Kidney (tissue), 14 donors: Measurements from ENCODE around the gene OBSCN. TPM values are rescaled to one million over a fixed set of nuclear protein-coding genes. Genes with fewer than 3 reads are reported as not detected.

ENCODE experiments used
- DNase-seq, 5 donors: peaks; one replicate each; pipeline ENCODE4 v3.0.0-alpha.2; 2013 to 2020
- FAIRE-seq: peaks from 2 replicates; lab custom pipeline; 2012; peaks lifted over from hg19 to GRCh38; lab: Jason Lieb, UNC
- H3K27ac ChIP-seq, 2 donors: one replicate each; pipeline ENCODE4 v1.7.0; 2013; ENCODE audit warnings: low read depth in 2 of 2, low read length in 2 of 2, inconsistent platforms in 1 of 2
- H3K27me3 ChIP-seq: one replicate; pipeline ENCODE4 v1.7.1; 2013; ENCODE audit warnings: low read length, inconsistent platforms; ENCODE audit not compliant: control insufficient read depth, insufficient read depth
- H3K36me3 ChIP-seq, 3 donors: one replicate each; pipeline versions ENCODE4 v1.7.0 to v1.7.1; 2013; ENCODE audit warnings: low read length in 3 of 3, control low read depth in 1 of 3, inconsistent platforms in 1 of 3; ENCODE audit not compliant: insufficient read depth in 3 of 3, control insufficient read depth in 2 of 3
- H3K4me1 ChIP-seq, 3 donors: one replicate each; pipeline versions ENCODE4 v1.7.0 to v1.7.1; 2013; ENCODE audit warnings: low read length in 3 of 3, inconsistent platforms in 1 of 3, low read depth in 1 of 3; ENCODE audit not compliant: control insufficient read depth in 2 of 3, insufficient read depth in 2 of 3
- H3K4me3 ChIP-seq, 3 donors: one replicate each; pipeline versions ENCODE4 v1.7.0 to v1.8.1; 2013; ENCODE audit warnings: low read length in 3 of 3, control low read depth in 1 of 3, inconsistent platforms in 1 of 3
- H3K9ac ChIP-seq, 3 donors: one replicate each; pipeline versions ENCODE4 v1.7.0 to v1.7.1; 2013; ENCODE audit warnings: low read length in 3 of 3, control low read depth in 1 of 3, inconsistent platforms in 1 of 3
- H3K9me3 ChIP-seq, 3 donors: one replicate each; pipeline versions ENCODE4 v1.7.0 to v1.7.1; 2013; ENCODE audit warnings: low read length in 3 of 3, control low read depth in 1 of 3, inconsistent platforms in 1 of 3; ENCODE audit not compliant: control insufficient read depth in 2 of 3, insufficient read depth in 1 of 3
- intact Hi-C: fragments of 100-400 bp; cut with DNase I; formaldehyde crosslinking; loops from one replicate; pipeline ENCODE4 v1.11.1; 2022
- polyA plus RNA-seq: library from polyadenylated mRNA; stranded (reverse); fragments of 350-450 nt; fragmentation: Illumina TruSeq; extraction: RNeasy Lipid Tissue Mini Kit (QIAGEN cat#74804); gene quantifications from one replicate; pipeline ENCODE4 v1.2.3, GENCODE V29; 2014; ENCODE audit warnings: low read depth, low replicate concordance; ENCODE audit not compliant: insufficient read depth
- total RNA-seq: library from RNA; stranded (reverse); fragmentation: NEBNext Ultra II Directional; extraction: Animal tissue kit (Norgen Biotek cat#: 25700); gene quantifications from one replicate; pipeline ENCODE4 v1.2.1, GENCODE V29; 2021
- TF ChIP-seq, protein P1 (sequence below): IDR thresholded peaks from 3 replicates; pipeline ENCODE4 v1.5.1; 2012; ENCODE audit warnings: mild to moderate bottlenecking, moderate library complexity, borderline replicate concordance; ENCODE audit not compliant: insufficient read depth; ENCODE audit errors: extremely low read depth
- donor health status: control.
- donor health status: control.
- donor health status: control.
- donor health status: control.
- donor health status: control.
- donor health status: DM: yes; HTN: yes; CAD: no.
- donor health status: Normal renal cell carcinoma (clear cell type).

The OBSCN gene
- total and polyA plus RNA-seq, 2 donors from 2014 or later = 14.5 to 30.0 TPM

DNA sequence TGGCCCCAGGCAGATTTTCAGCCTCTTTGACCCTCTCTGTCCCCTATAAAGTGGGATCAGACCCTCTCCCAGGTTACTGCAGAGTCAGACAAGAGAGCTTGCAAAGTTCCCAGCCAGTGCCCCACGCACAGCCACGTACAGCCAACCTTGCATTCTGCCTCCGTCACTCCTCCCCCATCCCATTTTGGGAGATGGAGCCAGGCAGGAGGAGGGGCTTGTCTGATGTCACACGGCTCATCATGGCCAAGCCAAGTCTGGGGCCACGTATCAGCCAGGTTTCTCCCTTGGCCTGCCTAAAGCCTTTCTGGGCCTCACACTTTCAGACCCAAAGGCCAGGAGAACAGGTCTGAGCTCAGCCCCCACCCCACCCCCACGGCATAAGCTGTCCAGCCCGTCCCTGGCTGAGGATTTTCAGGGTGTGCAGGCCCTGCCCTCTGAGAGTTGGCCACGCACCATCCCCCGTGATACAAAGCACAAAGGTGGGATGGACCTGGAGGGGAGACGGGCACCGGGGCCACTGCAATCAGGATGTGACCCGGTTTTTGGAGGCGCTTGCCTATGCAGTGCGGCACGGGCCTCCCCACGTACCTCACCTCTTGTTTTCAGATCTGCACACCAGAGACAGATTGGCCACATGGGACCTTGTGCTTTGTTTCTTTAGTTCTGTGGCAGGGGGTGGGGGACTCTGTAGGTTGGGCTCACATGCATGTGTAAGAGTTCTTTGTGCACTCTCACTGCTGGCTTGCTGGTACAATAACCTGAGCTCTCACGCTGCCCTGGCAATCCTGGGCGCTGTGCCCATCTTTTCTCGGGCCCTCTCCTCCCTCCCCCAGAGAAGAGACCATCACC lies 151.1 kb downstream of the OBSCN start:
- FAIRE-seq (no peak), DNase-seq (no peak)
- H3K27me3 ChIP-seq = no peaks in the 10 kb centered on the region
- no peak overlapping the region for H3K4me3 ChIP-seq
- H3K9ac ChIP-seq = no peak overlapping the region
- no peak overlapping the region for H3K27ac ChIP-seq
- TF ChIP-seq, protein P1, sequence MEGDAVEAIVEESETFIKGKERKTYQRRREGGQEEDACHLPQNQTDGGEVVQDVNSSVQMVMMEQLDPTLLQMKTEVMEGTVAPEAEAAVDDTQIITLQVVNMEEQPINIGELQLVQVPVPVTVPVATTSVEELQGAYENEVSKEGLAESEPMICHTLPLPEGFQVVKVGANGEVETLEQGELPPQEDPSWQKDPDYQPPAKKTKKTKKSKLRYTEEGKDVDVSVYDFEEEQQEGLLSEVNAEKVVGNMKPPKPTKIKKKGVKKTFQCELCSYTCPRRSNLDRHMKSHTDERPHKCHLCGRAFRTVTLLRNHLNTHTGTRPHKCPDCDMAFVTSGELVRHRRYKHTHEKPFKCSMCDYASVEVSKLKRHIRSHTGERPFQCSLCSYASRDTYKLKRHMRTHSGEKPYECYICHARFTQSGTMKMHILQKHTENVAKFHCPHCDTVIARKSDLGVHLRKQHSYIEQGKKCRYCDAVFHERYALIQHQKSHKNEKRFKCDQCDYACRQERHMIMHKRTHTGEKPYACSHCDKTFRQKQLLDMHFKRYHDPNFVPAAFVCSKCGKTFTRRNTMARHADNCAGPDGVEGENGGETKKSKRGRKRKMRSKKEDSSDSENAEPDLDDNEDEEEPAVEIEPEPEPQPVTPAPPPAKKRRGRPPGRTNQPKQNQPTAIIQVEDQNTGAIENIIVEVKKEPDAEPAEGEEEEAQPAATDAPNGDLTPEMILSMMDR = no peak
- intact Hi-C loops = no loop called here
- no peaks in the 10 kb centered on the region for H3K36me3 ChIP-seq
- no peaks in the 10 kb centered on the region for H3K9me3 ChIP-seq
- no peaks in the 10 kb centered on the region for H3K4me1 ChIP-seq

DNA sequence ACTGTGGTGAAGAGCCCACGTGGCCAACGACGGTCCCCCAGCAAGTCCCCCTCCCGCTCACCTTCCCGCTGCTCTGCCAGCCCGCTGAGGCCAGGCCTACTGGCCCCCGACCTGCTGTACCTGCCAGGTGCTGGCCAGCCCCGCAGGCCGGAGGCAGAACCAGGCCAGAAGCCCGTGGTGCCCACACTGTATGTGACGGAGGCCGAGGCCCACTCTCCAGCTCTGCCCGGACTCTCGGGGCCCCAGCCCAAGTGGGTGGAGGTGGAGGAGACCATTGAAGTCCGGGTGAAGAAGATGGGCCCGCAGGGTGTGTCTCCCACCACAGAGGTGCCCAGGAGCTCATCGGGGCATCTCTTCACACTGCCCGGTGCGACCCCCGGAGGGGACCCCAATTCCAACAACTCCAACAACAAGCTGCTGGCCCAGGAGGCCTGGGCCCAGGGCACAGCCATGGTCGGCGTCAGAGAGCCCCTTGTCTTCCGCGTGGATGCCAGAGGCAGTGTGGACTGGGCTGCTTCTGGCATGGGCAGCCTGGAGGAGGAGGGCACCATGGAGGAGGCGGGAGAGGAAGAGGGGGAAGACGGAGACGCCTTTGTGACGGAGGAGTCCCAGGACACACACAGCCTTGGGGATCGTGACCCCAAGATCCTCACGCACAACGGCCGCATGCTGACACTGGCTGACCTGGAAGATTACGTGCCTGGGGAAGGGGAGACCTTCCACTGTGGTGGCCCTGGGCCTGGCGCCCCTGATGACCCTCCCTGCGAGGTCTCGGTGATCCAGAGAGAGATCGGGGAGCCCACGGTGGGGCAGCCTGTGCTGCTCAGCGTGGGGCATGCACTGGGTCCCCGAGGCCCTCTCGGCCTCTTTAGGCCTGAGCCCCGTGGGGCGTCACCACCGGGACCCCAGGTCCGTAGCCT lies 152.0 kb downstream of the OBSCN start:
- Histone ChIP-seq H3K27me3 (no peaks in the 10 kb centered on the region), H3K4me1 (no peaks in the 10 kb centered on the region), H3K36me3 (no peaks in the 10 kb centered on the region), H3K4me3 (no peak overlapping the region), H3K27ac (no peak overlapping the region), H3K9ac (no peak overlapping the region), H3K9me3 (no peaks in the 10 kb centered on the region)
- TF ChIP-seq, protein P1 = no peak
- FAIRE-seq (no peak), DNase-seq (peak in 1 of 5 donors; percentile 53)
- intact Hi-C loops = no loop called here

DNA sequence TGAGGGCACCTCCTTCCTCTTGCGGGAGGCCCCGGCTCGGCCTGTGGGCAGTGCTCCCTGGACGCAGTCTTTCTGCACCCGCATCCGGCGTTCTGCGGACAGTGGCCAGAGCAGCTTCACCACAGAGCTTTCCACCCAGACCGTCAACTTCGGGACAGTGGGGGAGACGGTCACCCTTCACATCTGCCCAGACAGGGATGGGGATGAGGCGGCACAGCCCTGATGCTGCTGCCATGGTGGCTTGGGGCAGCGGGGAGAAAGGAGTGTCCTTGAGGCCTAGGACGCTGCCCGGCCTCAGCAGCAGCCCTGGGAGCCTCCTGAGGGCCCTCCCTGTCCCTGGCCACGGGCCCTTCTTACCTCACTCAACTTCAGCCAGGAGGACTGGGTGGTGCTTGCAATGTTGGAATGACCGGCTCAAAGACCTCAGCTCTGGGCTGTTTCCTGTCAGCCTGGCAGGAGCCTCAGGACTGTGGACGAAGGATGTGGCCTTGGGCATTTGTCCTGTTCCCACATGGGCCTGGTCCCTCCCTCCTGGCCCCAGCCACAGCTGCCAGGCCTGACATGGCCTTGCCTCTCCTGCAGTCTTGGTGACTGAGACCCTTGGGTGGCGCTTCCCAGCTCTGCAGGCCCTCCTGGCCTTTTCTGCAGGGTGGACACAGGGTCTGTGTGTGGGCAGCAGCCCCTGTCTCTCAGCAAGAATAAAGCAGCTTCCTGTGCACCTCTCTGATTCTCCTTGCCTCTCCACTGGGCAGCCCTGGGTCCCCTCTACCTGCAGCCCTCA lies 152.9 kb downstream of the OBSCN start:
- Histone ChIP-seq H3K27ac (no peak overlapping the region), H3K4me3 (no peak overlapping the region), H3K36me3 (no peaks in the 10 kb centered on the region), H3K9ac (no peak overlapping the region), H3K9me3 (no peaks in the 10 kb centered on the region), H3K4me1 (no peaks in the 10 kb centered on the region), H3K27me3 (no peaks in the 10 kb centered on the region)
- TF ChIP-seq, protein P1 = no peak
- intact Hi-C loops = no loop called here
- no peak for FAIRE-seq
- DNase-seq = peak in 1 of 5 donors; percentile 72
